Stimulated activated naive CD8-positive, alpha-beta T cell treated with anti-CD3 and anti-CD28 coated beads, Interleukin-15, amount 100 ng/mL, for 72 hours (primary cell): ENCODE measurements around the gene ASPG.

Source experiments
- ATAC-seq: fragments of 150-1000 bp; cut with Tn5 transposase; 2 replicates; pipeline ENCODE4 v1.10.0; 2021; ENCODE audit warnings: mild to moderate bottlenecking, moderate library complexity
- DNase-seq, 2 donors: peaks; one replicate each; pipeline ENCODE4 v3.0.0; 2021 to 2022
- H3K27ac Mint-ChIP-seq, 2 donors: one replicate each; pipeline ENCODE4 v1.8.0; 2022; ENCODE audit warnings: mild to moderate bottlenecking in 2 of 2, mixed read lengths in 2 of 2, moderate library complexity in 2 of 2
- H3K27me3 Mint-ChIP-seq: one replicate; pipeline ENCODE4 v1.8.0; 2022; ENCODE audit warnings: mixed read lengths
- H3K4me1 Mint-ChIP-seq: one replicate; pipeline ENCODE4 v1.8.0; 2022; ENCODE audit warnings: mild to moderate bottlenecking, mixed read lengths
- H3K4me3 Mint-ChIP-seq, 2 donors: one replicate each; pipeline ENCODE4 v1.8.0; 2022; ENCODE audit warnings: mild to moderate bottlenecking in 2 of 2, mixed read lengths in 2 of 2, moderate library complexity in 1 of 2
- H3K9me3 Mint-ChIP-seq, 2 donors: one replicate each; pipeline ENCODE4 v1.8.0; 2022; ENCODE audit warnings: mixed read lengths in 2 of 2

ASPG gene

DNA sequence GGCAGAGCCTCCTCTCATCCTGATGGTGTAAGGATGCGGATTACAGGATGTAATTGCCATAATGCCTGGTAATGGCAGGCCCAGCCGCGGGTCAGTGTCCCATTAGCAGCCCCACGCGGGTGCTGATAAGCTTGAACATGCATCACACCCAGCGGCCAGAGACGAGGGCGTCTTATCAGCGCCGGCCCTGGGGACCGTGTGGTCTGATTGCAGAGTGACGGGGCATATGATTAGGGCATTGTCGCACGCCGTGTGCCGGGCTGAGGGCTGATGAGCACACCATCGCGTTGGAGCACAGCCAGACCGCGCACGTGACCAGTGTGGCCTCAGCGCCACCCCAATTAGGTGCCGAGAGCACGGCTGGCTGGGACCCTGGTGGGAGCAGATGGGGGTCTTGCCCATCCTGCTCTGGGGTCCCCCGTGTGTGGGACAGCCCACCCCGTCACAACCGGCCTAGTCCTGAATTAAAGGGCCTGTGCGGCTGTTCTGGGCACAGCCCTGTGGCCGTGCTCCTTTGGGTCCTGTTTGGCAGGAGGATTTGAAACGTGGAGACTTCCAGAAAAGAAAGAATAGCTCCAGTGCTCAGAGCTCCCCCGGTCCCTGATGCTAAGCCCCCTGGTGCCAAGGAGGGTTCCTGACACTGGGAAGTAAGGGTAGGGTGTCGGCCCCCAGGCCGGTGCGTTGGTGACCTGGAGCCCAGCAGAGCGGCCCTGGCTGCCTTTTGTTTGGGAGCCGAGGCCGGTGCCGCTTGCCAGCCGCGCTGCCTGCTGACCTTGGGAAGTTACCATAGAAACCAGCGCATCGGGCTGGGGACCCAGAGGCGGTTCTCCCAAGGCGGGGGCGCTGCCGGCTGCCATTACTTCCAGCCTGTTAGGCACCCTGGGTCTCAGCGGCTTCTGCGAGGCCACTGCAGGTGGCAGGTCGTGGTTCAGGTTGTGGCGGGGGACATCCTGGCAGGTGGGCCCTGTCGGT is 73.6 kb downstream of the ASPG start:
- ATAC-seq = no peak
- Mint-ChIP-seq H3K27me3 (no peaks in the 10 kb centered on the region), H3K4me3 (no peak overlapping the region), H3K9me3 (no peaks in the 10 kb centered on the region), H3K27ac (no peak overlapping the region), H3K4me1 (no peaks in the 10 kb centered on the region)
- no peak for DNase-seq

DNA sequence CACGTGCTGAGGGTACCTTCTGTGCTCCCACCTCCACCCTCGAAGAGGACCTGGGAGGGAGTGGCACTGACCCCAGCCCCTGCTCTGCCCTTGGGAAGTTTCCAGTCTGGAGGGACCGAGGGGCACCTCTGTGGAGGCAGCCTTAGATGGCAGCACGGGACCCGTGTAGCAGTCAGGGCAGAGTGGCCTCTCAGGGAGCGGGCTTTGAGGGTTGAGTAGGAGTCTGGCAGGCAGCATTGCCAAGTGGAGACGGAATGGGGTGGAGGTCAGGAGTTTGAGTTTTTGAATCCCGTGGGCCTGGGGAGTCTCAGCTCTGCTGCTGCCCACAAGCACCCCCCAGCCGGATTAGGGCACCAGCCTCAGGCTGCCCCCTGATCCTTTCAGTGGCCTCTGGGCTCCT is 74.5 kb downstream of the ASPG start:
- Mint-ChIP-seq H3K4me3 (no peak overlapping the region), H3K27ac (no peak overlapping the region), H3K4me1 (no peaks in the 10 kb centered on the region), H3K27me3 (no peaks in the 10 kb centered on the region), H3K9me3 (no peaks in the 10 kb centered on the region)
- ATAC-seq (no peak), DNase-seq (no peak)

DNA sequence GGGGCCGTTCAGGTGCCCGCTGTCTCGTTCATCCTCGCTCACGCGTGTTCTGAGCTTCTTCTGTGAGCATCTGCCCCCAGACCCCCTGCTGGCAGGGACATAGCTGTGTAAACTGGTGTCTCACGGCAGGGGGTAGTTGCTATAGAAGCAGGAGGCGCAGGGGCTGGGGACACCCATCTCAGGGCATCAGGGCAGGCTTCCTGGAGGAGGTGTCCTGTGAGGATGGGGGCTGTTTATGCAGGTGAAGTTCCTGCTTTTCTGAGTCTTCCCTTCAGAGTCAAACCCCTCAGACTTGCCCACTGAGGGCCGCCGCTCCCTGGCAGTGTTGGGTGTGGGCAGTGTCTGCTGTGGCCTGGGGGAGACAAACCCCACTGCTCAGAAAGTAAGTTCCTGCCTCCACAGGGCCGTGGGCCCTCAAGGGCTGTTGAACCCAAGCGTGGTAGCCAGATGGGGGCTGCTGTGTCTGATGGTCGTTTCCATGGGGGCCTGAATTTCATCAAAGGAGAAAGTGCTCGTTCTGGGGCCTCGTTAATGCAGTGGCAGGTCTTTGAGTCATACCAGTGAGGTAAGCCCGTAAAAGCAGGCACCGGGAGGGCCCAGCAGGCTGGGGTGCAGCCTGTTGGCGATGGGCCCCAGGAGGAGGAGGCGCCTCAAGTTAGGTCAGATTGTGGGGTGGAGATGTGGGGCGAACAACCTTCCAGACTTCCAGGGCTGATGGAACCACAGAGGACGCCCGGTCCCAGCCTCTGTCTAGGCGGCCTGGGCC is 76.3 kb downstream of the ASPG start:
- DNase-seq = no peak
- Mint-ChIP-seq H3K4me1 (no peaks in the 10 kb centered on the region), H3K27ac (no peak overlapping the region), H3K27me3 (no peaks in the 10 kb centered on the region), H3K4me3 (no peak overlapping the region), H3K9me3 (no peaks in the 10 kb centered on the region)
- ATAC-seq = no peak

DNA sequence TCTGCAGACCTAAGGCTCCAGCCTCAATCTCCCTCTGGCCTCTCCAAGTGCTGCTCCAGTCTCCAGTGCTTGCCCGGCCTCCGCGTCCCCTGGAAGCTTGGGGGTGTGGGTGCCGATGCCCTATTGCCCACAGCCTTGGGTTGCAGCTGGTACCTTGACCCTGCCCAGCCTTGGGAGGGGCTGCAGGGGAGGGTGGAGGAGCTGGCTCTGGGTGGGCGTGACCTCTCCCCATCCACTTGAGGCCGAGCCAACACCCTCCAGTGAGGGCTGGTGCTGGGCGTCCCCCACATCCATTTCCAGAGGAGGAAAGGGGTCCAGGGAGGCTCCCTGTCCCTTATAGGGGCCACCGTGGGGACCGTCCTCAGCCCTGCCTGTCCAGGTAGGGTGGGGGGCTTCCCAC is 77.0 kb downstream of the ASPG start:
- H3K9me3 Mint-ChIP-seq = no peaks in the 10 kb centered on the region

DNA sequence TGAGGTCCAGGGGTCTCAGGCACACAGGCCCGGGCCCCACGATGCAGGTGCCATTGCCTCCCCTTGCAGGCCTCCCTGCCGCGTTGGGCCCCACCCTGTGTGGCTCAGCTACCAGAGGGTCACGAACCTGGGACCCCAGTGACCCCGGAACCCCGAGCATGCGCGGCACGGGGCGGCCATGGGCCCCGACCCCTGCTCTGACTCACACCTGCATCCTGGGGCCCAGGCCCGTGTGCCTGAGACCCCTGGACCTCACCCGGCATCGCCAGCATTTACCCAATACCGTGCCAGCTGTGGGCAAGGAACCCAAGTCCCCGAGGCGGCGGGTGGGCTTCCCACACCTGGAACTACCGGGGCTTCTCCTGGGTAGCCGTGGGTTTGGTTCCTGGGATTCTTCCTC is 78.0 kb downstream of the ASPG start:
- Mint-ChIP-seq H3K4me3 (no peak overlapping the region), H3K27me3 (no peaks in the 10 kb centered on the region), H3K9me3 (no peaks in the 10 kb centered on the region), H3K27ac (no peak overlapping the region), H3K4me1 (no peaks in the 10 kb centered on the region)
- ATAC-seq (peak; percentile 14), DNase-seq (no peak)

More for the DNA sequence above, 77.0 kb downstream of the ASPG start:
- Mint-ChIP-seq H3K4me3 (no peak overlapping the region), H3K4me1 (no peaks in the 10 kb centered on the region), H3K27me3 (no peaks in the 10 kb centered on the region), H3K27ac (no peak overlapping the region)
- ATAC-seq (no peak), DNase-seq (no peak)

DNA sequence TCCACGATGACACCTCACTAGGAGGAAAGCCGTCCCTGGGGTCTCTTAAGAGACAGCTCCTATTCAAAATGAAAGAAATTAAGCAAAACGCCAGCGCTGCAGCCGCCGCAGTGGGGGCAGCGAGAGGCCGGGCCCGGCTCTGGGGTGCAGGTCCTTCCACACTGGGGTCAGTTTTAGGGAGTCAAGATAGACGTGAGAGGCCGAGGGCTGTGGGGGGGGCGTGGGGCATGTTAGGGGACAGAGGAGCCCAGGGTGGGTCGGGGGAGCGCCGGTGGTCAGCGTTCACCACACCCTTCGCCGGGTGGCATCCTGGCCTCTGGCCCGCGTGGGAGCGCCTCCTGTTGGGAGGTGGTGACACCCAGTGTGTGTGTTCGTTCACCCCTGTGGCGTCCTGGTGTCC is 78.5 kb downstream of the ASPG start:
- no peaks in the 10 kb centered on the region for H3K4me1 Mint-ChIP-seq
- ATAC-seq (peak; percentile 14), DNase-seq (no peak)
- no peaks in the 10 kb centered on the region for H3K9me3 Mint-ChIP-seq
- no peak overlapping the region for H3K4me3 Mint-ChIP-seq
- H3K27ac Mint-ChIP-seq = no peak overlapping the region
- H3K27me3 Mint-ChIP-seq = no peaks in the 10 kb centered on the region

DNA sequence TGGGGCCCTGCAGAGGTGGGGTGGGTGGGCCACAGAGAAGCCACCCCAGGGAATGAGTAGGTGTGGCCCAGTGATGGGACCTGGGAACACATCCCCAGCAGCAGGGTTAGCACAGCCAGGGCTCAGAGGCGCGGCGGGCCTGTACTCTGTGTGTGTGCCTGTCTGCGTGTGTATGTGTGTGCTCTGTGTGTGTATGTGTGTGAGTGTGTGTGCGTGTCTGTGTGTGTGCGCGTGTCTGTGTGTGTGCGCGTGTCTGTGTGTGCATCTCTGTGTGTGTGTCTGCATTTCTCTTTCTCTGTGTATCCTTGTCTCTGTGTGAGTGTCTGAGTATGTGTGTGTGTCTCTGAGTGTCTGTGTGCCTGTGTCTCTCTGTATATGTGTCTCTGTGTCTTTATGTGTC is 79.0 kb downstream of the ASPG start:
- Mint-ChIP-seq H3K4me1 (no peaks in the 10 kb centered on the region), H3K27me3 (no peaks in the 10 kb centered on the region), H3K27ac (no peak overlapping the region), H3K4me3 (no peak overlapping the region), H3K9me3 (no peaks in the 10 kb centered on the region)
- ATAC-seq (no peak), DNase-seq (no peak)
